HepG2 (cell line): Measurements from ENCODE around the gene ERCC6L2. TPM values are rescaled to one million over a fixed set of nuclear protein-coding genes. Genes with fewer than 3 reads are reported as not detected.

ENCODE experiments used
- ATAC-seq: fragments of 200-7000 bp; cut with Tn5 transposase; 3 replicates; pipeline ENCODE4 v1.9.1; 2020; ENCODE audit warnings: mild to moderate bottlenecking, moderate library complexity
- BruUV-seq: library from RNA; stranded (reverse); fragments of 400-500 nt; replicated peaks from 2 replicates; lab custom pipeline; 2021; lab: Mats Ljungman, UMichigan
- CTCF ChIA-PET: fragments of 300-600 bp; formaldehyde crosslinking; extraction: SDS; loops from one replicate; lab custom pipeline; 2021; ENCODE audit warnings: low total read pairs, inconsistent platforms, low intra/inter-chr PET ratio; lab: Yijun Ruan, JAX
- POLR2A ChIA-PET: fragments of 350-600 bp; sonication (Branson Sonifier 250); formaldehyde crosslinking; loops from one replicate; lab custom pipeline; 2020; ENCODE audit warnings: antibody characterized with exemption, inconsistent platforms; lab: Yijun Ruan, JAX
- DNase-seq: peaks from one replicate; pipeline ENCODE4 v3.0.0-alpha.2; 2015; ENCODE audit warnings: low spot score
- FAIRE-seq: peaks from 3 replicates; lab custom pipeline; 2011; peaks lifted over from hg19 to GRCh38; lab: Jason Lieb, UNC
- H2AFZ ChIP-seq: one replicate; pipeline ENCODE4 v1.6.1; 2011; ENCODE audit warnings: low read length, inconsistent platforms
- H3K27ac ChIP-seq: fragments of 300-600 bp; 3 replicates; pipeline ENCODE4 v1.8.0; 2011; ENCODE audit warnings: mixed run types, mild to moderate bottlenecking, mixed read lengths, low read length, inconsistent platforms; ENCODE audit not compliant: insufficient read depth; ENCODE audit errors: extremely low read length
- H3K27me3 ChIP-seq, 2 experiments: fragments of 200-600 bp in 1 of 2; 2 replicates in 1 of 2; 3 replicates in 1 of 2; pipeline versions ENCODE4 v1.6.0 to v1.8.0; 2011; ENCODE audit warnings: low read length in 2 of 2, mild to moderate bottlenecking in 2 of 2, moderate library complexity in 2 of 2, inconsistent platforms in 1 of 2; ENCODE audit not compliant: insufficient read depth in 2 of 2, control insufficient read depth in 1 of 2
- H3K36me3 ChIP-seq, 2 experiments: fragments of 200-600 bp in 1 of 2; replicated peaks in 1 of 2; 2 replicates in 1 of 2; 3 replicates in 1 of 2; pipeline versions ENCODE4 v1.5.1 to v1.8.0; 2011; ENCODE audit warnings: low read length in 2 of 2, inconsistent platforms in 1 of 2; ENCODE audit not compliant: insufficient read depth in 2 of 2, control insufficient read depth in 1 of 2
- H3K4me1 ChIP-seq: 2 replicates; pipeline ENCODE4 v1.5.1; 2012; ENCODE audit warnings: low read length, inconsistent platforms; ENCODE audit not compliant: insufficient read depth
- H3K4me2 ChIP-seq: 2 replicates; pipeline ENCODE4 v1.6.0; 2011; ENCODE audit warnings: low read depth, low read length, inconsistent platforms
- H3K4me3 ChIP-seq, 3 experiments: fragments of 200-600 bp in 1 of 3; sonication (generic), shearing (Covaris generic) in 1 of 3; replicated peaks in 1 of 3; 2 replicates each; pipeline ENCODE4 v1.5.1; 2011 to 2016; ENCODE audit warnings: low read length in 3 of 3, inconsistent platforms in 2 of 3, low read depth in 2 of 3, mild to moderate bottlenecking in 2 of 3, control low read depth in 1 of 3, mixed read lengths in 1 of 3; ENCODE audit not compliant: insufficient read depth in 1 of 3
- H3K79me2 ChIP-seq: one replicate; pipeline ENCODE4 v1.6.1; 2011; ENCODE audit warnings: low read length, inconsistent platforms; ENCODE audit not compliant: insufficient read depth
- H3K9ac ChIP-seq: 2 replicates; pipeline ENCODE4 v1.6.0; 2011; ENCODE audit warnings: mild to moderate bottlenecking, low read depth, low read length, inconsistent platforms; ENCODE audit not compliant: insufficient read depth
- H3K9me3 ChIP-seq: 2 replicates; pipeline ENCODE4 v1.5.1; 2012; ENCODE audit warnings: mild to moderate bottlenecking, low read length
- H4K20me1 ChIP-seq: 2 replicates; pipeline ENCODE4 v1.6.0; 2011; ENCODE audit warnings: inconsistent platforms, mild to moderate bottlenecking, low read length, moderate library complexity; ENCODE audit not compliant: insufficient read depth
- ATF5 ChIP-seq: sonication (generic); formaldehyde crosslinking; IDR thresholded peaks from 2 replicates; pipeline ENCODE4 v1.4.0; 2020; ENCODE audit warnings: mild to moderate bottlenecking, low read depth, missing genetic modification reagents
- DNMT3B ChIP-seq: conservative IDR thresholded peaks from 2 replicates; pipeline ENCODE4 v1.6.1; 2016; ENCODE audit warnings: missing biosample characterization, control low read depth
- ELF3 ChIP-seq: IDR thresholded peaks from 2 replicates; pipeline ENCODE4 v1.6.1; 2016; ENCODE audit warnings: missing genetic modification reagents, missing compliant biosample characterization
- MAFK ChIP-seq, 2 experiments: IDR thresholded peaks in 1 of 2; conservative IDR thresholded peaks in 1 of 2; 2 replicates each; pipeline ENCODE4 v1.6.1; 2011; ENCODE audit warnings: improper control_type of control experiment in 2 of 2, low read length in 2 of 2
- NCOA1 ChIP-seq: sonication (generic); formaldehyde crosslinking; IDR thresholded peaks from 2 replicates; pipeline ENCODE4 v1.9.0; 2021; ENCODE audit warnings: missing genetic modification reagents
- NONO ChIP-seq, 2 experiments: fragments of 450-650 bp in 1 of 2; sonication (generic) in 1 of 2; formaldehyde crosslinking in 1 of 2; IDR thresholded peaks in 1 of 2; conservative IDR thresholded peaks in 1 of 2; 2 replicates each; pipeline versions ENCODE4 v1.6.1 to v1.8.0; 2017 to 2022; ENCODE audit warnings: mild to moderate bottlenecking in 1 of 2, missing genetic modification reagents in 1 of 2, moderate library complexity in 1 of 2
- POLR2G ChIP-seq: fragments of 200-400 bp; formaldehyde crosslinking; IDR thresholded peaks from 2 replicates; pipeline ENCODE4 v1.6.1; 2018; ENCODE audit warnings: mild to moderate bottlenecking, low read depth, low read length, moderate library complexity
- RBFOX2 ChIP-seq: fragments of 200-400 bp; formaldehyde crosslinking; IDR thresholded peaks from 2 replicates; pipeline ENCODE4 v1.6.1; 2017; ENCODE audit warnings: low read depth, mild to moderate bottlenecking, low read length
- TEAD3 ChIP-seq: optimal IDR thresholded peaks from 2 replicates; pipeline ENCODE3; 2016; ENCODE audit warnings: borderline replicate concordance
- ZNF235 ChIP-seq: sonication (generic); formaldehyde crosslinking; IDR thresholded peaks from 2 replicates; pipeline ENCODE4 v1.8.1; 2023; ENCODE audit warnings: mild to moderate bottlenecking, missing genetic modification reagents, borderline replicate concordance
- ZNF33A ChIP-seq: sonication (generic); formaldehyde crosslinking; IDR thresholded peaks from 2 replicates; pipeline ENCODE4 v1.5.1; 2020; ENCODE audit warnings: missing genetic modification reagents, mild to moderate bottlenecking, moderate library complexity, borderline replicate concordance
- ZNF557 ChIP-seq: sonication (generic); formaldehyde crosslinking; IDR thresholded peaks from 2 replicates; pipeline ENCODE4 v1.4.0; 2020; ENCODE audit warnings: missing genetic modification reagents
- ZNF703 ChIP-seq: sonication (generic); formaldehyde crosslinking; IDR thresholded peaks from 2 replicates; pipeline ENCODE4 v1.5.1; 2020; ENCODE audit warnings: missing genetic modification reagents, mild to moderate bottlenecking, moderate library complexity, borderline replicate concordance
- ZNF790 ChIP-seq: sonication (generic); formaldehyde crosslinking; IDR thresholded peaks from 2 replicates; pipeline ENCODE4 v1.8.0; 2022; ENCODE audit warnings: missing genetic modification reagents, mild to moderate bottlenecking, borderline replicate concordance
- WGBS: methylation state at CpG from one replicate; pipeline ENCODE4 v1.1.6; 2017; ENCODE audit warnings: low lambda C conversion rate; 5-methylcytosine and 5-hydroxymethylcytosine counted together
- in situ Hi-C: cut with HindIII; loops from 2 replicates; pipeline ENCODE4 v1.10.0; 2017; ENCODE audit warnings: low pct_unique_long_range_greater_than_20kb; ENCODE audit not compliant: extremely low pct_ligation_motif_present
- intact Hi-C: fragments of 100-400 bp; cut with micrococcal nuclease; formaldehyde crosslinking; loops from one replicate; pipeline ENCODE4 v1.10.0; 2022; ENCODE audit not compliant: unreplicated experiment
- polyA plus RNA-seq, 8 experiments: library from polyadenylated mRNA; depleted of rRNA in 3 of 8; stranded (reverse) in 7 of 8; unstranded in 1 of 8; fragments of >200 nt; fragmentation: Illumina TruSeq in 4 of 8; extraction: Trizol in 4 of 8; gene quantifications; 2 replicates each; pipeline versions ENCODE4 v1.2.1 to v1.2.3, GENCODE V29; 2011 to 2016; ENCODE audit warnings: low read depth in 4 of 8, missing spikeins in 1 of 8, mixed read lengths in 1 of 8; ENCODE audit not compliant: insufficient read depth in 1 of 8
- total RNA-seq, 5 experiments: library from RNA; depleted of rRNA; stranded (reverse); fragments of >200 nt; fragmentation: Illumina TruSeq; extraction: Trizol; gene quantifications; 2 replicates each; pipeline ENCODE4 v1.2.3, GENCODE V29; 2016; ENCODE audit warnings: low read depth in 1 of 5

The ERCC6L2 gene
- total and polyA plus RNA-seq, 2 of the 13 experiments (the other 11 are each of a cell fraction or from before 2014, with no cell fraction given): 13.4 to 45.9 TPM

DNA sequence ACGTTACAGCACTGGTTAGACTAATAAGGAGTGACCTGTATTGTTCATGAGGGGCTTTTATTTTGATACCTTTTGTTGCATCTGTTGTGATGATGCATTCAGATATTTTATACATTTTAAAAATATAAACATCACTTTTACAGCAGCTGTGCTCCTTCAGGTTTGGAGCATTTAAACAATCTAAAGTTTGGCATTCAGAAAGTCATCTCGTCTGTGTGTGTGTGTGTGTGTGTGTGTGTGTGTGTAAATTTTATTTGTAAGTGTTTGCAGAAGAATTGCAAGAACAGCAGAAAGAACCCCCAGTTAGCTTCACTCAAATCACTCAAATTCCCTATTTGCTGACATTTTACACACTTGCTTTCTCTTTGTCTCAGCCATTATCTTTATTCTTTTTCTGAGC lies 87.4 kb downstream of the ERCC6L2 start:
- no peak for DNase-seq
- Histone ChIP-seq H3K9ac (no peak overlapping the region), H3K27ac (no peak overlapping the region), H3K4me1 (no peaks in the 10 kb centered on the region), H4K20me1 (no peaks in the 10 kb centered on the region; the same call in 1 of the 2 replicates), H3K9me3 (no peaks in the 10 kb centered on the region), H3K36me3 (peaks cover 0 to 26% of the 10 kb centered on the region in 2 experiments; a peak in 2 of 5 replicates), H3K27me3 (no peaks in the 10 kb centered on the region), H2AFZ (no peak overlapping the region), H3K4me2 (no peak overlapping the region), H3K79me2 (no peaks in the 10 kb centered on the region), H3K4me3 (no peak overlapping the region)
- no peak for FAIRE-seq
- ChIA-PET CTCF (no interaction called here), POLR2A (no interaction called here)
- intact Hi-C loops (no loop called here), in situ Hi-C loops (no loop called here)
- 94% methylated on average over 2 of the region's 2 CpGs for WGBS
- no peak for TF ChIP-seq NCOA1 (CRISPR knock-in tag)
- peak in 1 of 2 experiments; percentile 30; a peak in 2 of 4 replicates for TF ChIP-seq MAFK (conservative IDR thresholded peaks at IDR 0.05 in 1 of 2, IDR thresholded peaks at IDR 0.05 in 1 of 2; ENCODE audit: low read length in 2 of 2)
- no peak for ATAC-seq
- BruUV-seq: no TSS peak

- H3K4me3 ChIP-seq: no peak overlapping the region
- no peaks in the 10 kb centered on the region for H3K9me3 ChIP-seq
- no peak overlapping the region for H3K27ac ChIP-seq
- WGBS: 98% methylated on average over 3 of the region's 3 CpGs
- peaks cover 0 to 27% of the 10 kb centered on the region in 2 experiments; a peak in 2 of 5 replicates for H3K36me3 ChIP-seq
- H3K4me1 ChIP-seq: no peaks in the 10 kb centered on the region
- H3K79me2 ChIP-seq: no peaks in the 10 kb centered on the region
- no peaks in the 10 kb centered on the region; the same call in 1 of the 2 replicates for H4K20me1 ChIP-seq
- intact Hi-C loops: no loop called here
- no peak overlapping the region for H2AFZ ChIP-seq
- no TSS peak for BruUV-seq
- no peak overlapping the region for H3K9ac ChIP-seq
- in situ Hi-C loops: no loop called here
- H3K4me2 ChIP-seq: no peak overlapping the region
- TF ChIP-seq POLR2G (no peak), ZNF33A (CRISPR knock-in tag) (no peak), ZNF703 (CRISPR knock-in tag) (no peak), DNMT3B (CRISPR knock-in tag) (no peak), RBFOX2 (no peak), ELF3 (no peak), ZNF557 (CRISPR knock-in tag) (no peak), ATF5 (no peak), NONO (IDR thresholded peaks at IDR 0.05) (no peak), NONO (CRISPR knock-in tag; conservative IDR thresholded peaks at IDR 0.05) (no peak), ZNF235 (CRISPR knock-in tag) (no peak), ZNF790 (CRISPR knock-in tag) (no peak), TEAD3 (CRISPR knock-in tag) (no peak)
- no peak for DNase-seq
- FAIRE-seq: no peak
- no peak for ATAC-seq
- H3K27me3 ChIP-seq: no peaks in the 10 kb centered on the region
- ChIA-PET CTCF (no interaction called here), POLR2A (no interaction called here)
Observed at GRCh38 chr9:95963659-95964058, 88.2 kb downstream of the ERCC6L2 start.
